HG02885 (cell line): Measurements from ENCODE around the gene OXSR1.
"Not testable (repeated sequence)": the region's sequence is repeated elsewhere in the genome, so short reads cannot be mapped to it uniquely, and the experiment has no call there.

Source experiments
- ATAC-seq: cut with Tn5 transposase; IDR thresholded peaks from one replicate; pipeline ENCODE4 v1.9.1; 2021; ENCODE audit warnings: mild to moderate bottlenecking; ENCODE audit not compliant: unreplicated experiment, poor library complexity

Gene OXSR1

DNA sequence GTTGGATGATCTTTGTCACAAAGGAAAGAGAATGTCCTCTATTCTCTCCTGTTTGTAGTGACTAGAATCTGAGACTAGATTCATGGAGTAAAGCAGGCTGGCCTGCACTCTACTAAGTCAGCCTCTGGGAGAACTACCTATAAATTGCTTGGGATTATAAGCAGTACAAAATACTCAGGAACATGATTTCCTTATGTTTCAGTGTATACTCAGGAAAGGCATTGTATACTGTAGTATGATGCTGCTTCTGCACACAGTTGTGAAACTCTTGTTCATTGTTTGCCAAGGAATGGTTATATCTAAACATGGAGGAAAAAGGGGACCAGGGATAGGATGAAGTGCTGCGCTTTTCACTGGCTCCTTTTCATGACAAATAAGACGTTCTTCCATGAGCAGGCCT, 49.2 kb downstream of the OXSR1 start:
- ATAC-seq = no peak

DNA sequence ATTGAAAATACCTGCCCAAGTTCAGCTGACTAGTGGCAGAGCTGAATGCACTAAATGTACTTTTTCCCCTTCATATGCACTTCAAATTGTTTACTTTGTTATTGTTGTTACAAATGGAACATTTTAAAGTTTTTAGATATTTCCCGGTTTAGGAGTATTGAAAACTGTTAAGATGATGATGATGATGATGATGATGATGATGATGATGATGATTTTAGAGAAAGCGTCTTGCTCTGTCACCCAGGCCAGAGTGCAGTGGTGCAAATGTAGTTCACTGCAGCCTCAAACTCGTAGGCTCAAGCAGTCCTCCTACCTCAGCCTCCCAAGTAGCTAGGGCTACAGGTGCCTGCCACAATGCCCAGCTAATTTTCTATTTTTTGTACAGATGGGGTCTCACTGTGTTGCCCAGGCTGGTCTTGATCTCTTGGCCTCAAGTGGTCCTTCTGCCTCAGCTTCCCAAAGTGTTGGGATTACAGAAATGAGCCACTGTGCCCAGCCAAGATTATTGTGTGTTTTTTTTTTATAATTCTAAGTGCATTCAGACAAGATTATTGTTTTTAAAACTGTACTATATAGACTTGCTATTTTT, 54.4 kb downstream of the OXSR1 start:
- no peak for ATAC-seq

GRCh38 chr3:38221005-38221404, 55.7 kb downstream of the OXSR1 start:
- ATAC-seq = no peak

GRCh38 chr3:38222032-38222634, 56.8 kb downstream of the OXSR1 start:
- ATAC-seq = no peak

GRCh38 chr3:38224357-38224756, 59.0 kb downstream of the OXSR1 start:
- ATAC-seq = no peak

DNA sequence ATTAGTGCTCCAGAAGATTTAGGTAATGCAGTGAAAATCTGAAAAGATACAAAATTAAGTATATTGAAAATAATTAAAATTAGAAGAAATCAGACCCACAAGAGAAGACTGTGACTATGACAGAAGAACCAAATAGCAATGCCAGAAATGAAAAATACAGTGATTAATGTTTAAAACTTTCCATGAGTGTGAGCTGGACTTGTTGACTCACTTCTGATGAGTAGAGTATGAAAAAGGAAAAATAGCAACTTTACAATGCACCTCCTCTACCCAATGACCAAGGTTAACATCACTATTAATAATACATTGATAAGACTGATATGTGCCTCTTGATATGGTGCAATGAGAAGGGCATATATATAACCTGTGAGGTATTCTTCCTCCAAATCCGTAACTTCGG, 60.9 kb downstream of the OXSR1 start:
- ATAC-seq = no peak

DNA sequence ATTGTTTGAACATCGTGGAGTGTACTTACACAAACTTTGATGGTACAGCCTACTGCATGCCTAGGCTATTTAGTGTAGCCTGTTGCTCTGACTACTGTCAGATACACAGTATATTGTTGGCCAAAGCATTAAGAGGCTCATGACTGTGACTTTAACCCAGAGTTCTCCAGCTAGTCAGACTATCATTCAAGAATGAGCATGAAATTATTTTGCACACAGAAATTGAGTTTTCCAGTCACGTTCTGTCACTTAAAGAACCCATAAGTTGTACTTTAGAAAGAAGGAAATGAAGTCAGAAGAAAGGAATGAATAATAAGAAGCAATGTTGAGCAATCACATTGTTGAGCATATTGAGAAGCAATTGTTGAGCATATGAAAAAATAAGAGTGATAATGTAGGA, 62.7 kb downstream of the OXSR1 start:
- no peak for ATAC-seq

DNA sequence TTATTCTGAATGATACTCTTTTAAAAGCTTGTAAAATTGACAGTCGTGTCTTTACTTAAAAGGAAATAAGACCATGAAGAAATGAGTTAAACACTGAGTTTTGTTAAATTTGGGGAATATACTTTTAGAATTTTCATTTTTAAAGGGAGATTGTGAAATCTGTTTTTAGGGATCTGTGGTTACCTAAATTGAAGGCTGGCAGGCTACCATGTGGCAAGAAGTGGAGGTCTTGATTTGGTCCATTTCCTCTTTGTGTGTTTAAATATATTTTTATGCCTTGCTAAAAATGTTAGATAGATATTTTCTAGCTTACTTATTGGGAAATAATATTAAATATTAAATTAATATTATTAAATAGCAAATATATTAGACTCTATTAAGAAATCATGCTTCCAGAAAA, 63.7 kb downstream of the OXSR1 start:
- no peak for ATAC-seq

DNA sequence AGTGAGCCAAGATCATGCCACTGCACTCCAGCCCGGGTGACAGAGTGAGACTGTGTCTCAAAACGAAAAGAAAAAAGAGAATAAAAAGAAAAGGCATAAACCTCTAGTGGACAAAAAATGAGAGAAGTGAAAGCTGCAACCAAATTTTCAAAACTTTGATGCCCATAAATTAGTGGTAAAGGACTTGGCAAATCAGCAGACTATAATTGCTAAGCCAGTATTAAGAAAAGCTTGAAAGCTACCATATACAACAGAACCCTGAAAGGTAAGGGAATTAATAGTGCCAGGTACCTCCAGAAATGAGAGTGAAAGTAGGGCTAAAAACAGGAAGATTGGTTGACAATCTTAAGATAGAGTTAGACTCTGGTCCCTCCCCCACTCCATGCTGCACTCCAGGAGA, 67.4 kb downstream of the OXSR1 start:
- ATAC-seq = no peak

DNA sequence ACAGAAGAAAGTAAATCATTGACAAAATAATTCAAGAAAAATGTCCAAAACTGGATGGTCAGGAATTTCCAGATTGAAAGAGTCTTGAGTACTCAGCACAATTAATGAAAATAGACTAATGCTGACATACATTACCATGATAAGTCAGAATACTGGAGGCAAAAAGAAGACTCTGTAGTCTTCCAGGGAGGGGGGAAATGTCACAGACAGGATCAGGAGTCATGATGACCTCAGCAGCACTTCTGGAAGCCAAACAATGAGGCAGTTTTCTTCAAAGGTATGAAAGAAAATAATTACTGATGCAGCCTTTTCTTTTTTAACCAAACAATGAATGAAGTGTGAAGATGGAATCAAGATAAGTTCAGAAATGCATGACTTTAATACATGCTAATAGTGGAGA, 70.1 kb downstream of the OXSR1 start:
- no peak for ATAC-seq

DNA sequence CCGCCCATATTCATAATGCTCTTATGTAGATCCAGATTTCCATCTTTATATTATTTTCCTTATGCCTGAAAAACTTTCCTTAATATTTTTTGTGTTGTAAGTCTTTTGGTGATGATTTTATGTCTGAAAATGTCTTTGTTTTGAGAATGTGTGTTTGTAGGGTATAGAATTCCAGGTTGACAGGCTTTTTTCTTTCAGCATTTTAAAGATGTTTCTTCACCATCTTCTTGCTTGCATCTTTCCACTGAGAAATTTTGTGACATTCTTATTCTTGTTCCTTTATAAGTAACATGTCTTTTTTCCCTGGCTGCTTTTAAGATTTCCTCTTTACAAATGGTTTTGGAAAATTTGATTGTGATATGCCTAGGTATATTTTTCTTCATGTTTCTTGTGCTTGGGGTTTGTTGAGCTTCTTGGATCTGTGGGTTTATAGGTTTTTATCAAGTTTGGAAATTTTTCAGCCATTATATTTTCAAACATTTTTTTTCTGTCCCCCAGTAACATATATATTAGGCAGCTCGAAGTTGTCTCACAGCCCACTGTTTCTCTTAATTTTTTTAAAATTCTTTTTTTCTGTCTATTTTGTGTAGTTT, 73.2 kb downstream of the OXSR1 start:
- no peak for ATAC-seq

GRCh38 chr3:38242812-38243211, 77.5 kb downstream of the OXSR1 start:
- ATAC-seq = not testable (repeated sequence)

DNA sequence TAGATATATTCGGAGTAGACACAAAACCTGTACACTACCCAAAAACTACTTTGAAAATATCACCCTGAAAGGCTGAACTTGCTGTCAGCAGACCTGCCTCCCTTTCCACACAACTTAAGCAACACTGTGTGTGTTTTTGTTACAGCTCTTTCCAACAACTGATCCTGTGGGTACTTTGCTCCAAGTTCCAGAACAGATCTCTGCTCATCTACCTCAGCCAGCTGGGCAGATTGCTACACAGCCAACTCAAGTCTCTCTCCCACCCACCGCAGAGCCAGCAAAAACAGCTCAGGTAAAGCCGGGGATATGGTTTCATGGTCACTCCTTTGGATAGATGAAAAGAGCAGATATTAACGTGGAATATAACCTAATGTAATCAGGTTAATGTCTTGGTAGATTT, 80.6 kb downstream of the OXSR1 start:
- ATAC-seq = no peak

GRCh38 chr3:38247366-38248035, 82.2 kb downstream of the OXSR1 start:
- ATAC-seq = no peak

GRCh38 chr3:38250198-38250597, 84.9 kb downstream of the OXSR1 start:
- ATAC-seq = no peak

DNA sequence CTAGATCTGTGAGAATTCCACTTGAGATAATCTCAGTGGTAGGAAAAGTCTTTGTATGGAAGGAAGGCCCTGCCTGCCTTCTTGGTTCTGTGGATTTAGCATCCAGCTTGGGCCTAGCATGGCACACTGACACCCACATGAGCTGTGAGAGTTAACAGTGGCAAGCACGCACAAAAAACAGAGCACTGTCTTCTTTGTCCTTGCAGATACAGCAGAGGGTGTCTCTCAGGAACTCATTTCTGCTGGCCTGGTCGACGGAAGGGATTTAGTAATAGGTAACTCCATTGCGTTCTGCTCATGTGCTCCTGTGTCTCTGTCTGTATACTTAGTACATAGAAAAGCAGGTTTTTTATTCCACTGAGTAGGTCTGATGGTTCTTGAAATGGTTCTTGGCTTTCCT, 85.9 kb downstream of the OXSR1 start:
- no peak for ATAC-seq

- no peak for ATAC-seq
Observed at GRCh38 chr3:38253704-38254103, 88.4 kb downstream of the OXSR1 start.

DNA sequence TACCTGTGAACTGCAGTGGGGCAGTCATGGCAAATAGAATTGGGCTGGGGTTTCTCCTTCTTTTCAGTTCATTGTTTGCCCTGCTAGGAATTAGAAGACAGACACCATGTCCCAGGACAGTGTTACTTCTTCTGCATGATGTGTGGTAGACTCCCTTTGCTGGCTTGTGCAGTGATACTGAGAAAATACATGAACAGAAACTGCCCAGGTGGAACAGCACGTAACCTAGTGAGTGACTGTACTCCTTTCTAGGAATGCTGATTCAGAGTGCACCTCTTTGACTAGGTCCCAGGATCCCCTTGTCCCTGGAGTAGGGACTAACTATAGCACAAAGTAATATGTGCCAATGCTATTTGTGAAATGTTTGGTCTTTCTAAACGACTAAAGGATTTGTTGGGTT, 89.5 kb downstream of the OXSR1 start:
- ATAC-seq = no peak

GRCh38 chr3:38255627-38256026, 90.3 kb downstream of the OXSR1 start:
- ATAC-seq = no peak

DNA sequence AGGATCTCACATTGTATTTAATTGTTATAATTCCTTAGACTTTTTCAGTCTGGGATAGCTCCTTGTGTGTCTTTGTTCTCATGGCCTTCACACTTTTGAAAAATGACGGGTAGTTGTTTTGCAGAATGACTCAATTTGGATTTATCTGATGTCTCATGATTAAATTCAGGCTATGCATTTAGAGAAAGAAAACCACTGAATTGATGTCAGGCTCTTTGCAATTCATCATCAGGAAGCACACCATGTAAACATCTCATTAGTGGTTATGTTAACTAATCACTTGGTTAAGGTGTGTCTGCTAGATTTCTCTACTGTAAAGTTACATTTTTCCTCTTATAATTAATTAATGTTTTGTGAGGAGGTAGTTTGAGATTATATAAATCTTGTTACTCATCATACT, 92.2 kb downstream of the OXSR1 start:
- no peak for ATAC-seq

DNA sequence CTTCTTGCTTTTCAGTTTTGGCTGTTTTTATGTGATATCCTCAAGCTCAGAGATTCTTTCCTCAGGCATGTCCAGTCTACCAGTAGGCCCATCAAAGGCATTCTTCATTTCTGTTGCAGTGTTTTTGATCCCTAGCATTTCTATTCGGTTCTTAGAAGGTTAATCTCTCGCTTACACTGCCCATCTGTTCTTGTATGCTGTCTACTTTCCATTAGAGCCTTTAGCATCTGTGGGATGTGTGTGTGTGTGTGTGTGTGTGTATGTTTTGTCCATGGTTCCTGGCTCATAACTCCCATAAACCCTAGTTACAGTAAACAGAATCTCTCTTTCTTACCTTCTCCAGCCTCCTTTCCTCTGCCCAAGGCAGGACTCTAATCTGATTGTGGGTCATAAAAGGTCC, 95.1 kb downstream of the OXSR1 start:
- ATAC-seq = no peak

DNA sequence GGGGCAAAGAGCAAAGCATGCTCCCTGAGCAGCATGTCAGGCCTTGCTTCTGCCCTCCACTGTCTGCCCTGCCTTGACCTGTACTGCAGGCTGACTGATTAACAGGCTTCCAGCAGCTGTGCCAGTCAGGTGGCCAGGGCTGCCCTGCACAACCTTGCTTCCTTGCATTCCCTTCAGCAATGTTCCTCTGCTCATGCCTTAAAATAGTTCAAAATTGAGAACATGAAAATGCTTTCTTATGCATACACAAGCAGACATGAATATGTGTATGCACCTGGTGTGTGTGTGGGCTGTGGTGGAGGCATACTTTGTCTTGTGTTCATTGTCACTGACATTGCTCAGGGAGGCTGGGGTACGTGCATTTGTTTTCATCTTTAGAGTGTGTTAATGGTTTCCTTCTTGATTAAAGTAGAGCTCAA, 99.0 kb downstream of the OXSR1 start:
- no peak for ATAC-seq
